H1 (cell line): ENCODE results near the gene PIGH. TPM values are rescaled to one million over a fixed set of nuclear protein-coding genes. Genes with fewer than 3 reads are reported as not detected.

Experiments used
- CTCF ChIA-PET: fragments of 300-600 bp; sonication (Branson Sonifier 250); formaldehyde crosslinking; loops from one replicate; lab custom pipeline; 2021; ENCODE audit not compliant: partially characterized antibody; lab: Charles Lee
- POLR2A ChIA-PET: fragments of 300-600 bp; sonication (Branson Sonifier 250); formaldehyde crosslinking; loops from one replicate; lab custom pipeline; 2021; ENCODE audit warnings: inconsistent platforms; ENCODE audit not compliant: partially characterized antibody; lab: Charles Lee
- DNase-seq, 2 experiments: peaks; one replicate each; pipeline versions ENCODE4 v3.0.0 to v3.0.0-alpha.2; 2010 to 2022; ENCODE audit warnings: low spot score in 2 of 2, low read depth in 1 of 2, mixed read lengths in 1 of 2
- FAIRE-seq: peaks from 2 replicates; lab custom pipeline; 2011; peaks lifted over from hg19 to GRCh38; lab: Jason Lieb, UNC
- H2AFZ ChIP-seq: 2 replicates; pipeline ENCODE4 v1.8.1; 2012; ENCODE audit warnings: low read length, inconsistent platforms
- H2AK5ac ChIP-seq: 2 replicates; pipeline ENCODE4 v1.6.1; 2013; ENCODE audit warnings: low read depth, low read length
- H2BK120ac ChIP-seq: replicated peaks from 2 replicates; pipeline ENCODE3; 2013; ENCODE audit warnings: low read depth, low read length, inconsistent platforms
- H2BK12ac ChIP-seq: 2 replicates; pipeline ENCODE4 v1.6.1; 2013; ENCODE audit warnings: low read depth, low read length
- H2BK15ac ChIP-seq: 2 replicates; pipeline ENCODE4 v1.6.1; 2013; ENCODE audit warnings: low read length
- H2BK20ac ChIP-seq: 2 replicates; pipeline ENCODE4 v1.6.1; 2013; ENCODE audit warnings: low read length
- H2BK5ac ChIP-seq: 2 replicates; pipeline ENCODE4 v1.6.1; 2013; ENCODE audit warnings: low read depth, low read length
- H3K14ac ChIP-seq: 2 replicates; pipeline ENCODE4 v1.6.1; 2013; ENCODE audit warnings: inconsistent platforms; ENCODE audit not compliant: insufficient read length
- H3K18ac ChIP-seq: 2 replicates; pipeline ENCODE4 v1.6.1; 2013; ENCODE audit warnings: low read length; ENCODE audit errors: extremely low read depth
- H3K23ac ChIP-seq: 2 replicates; pipeline ENCODE4 v1.6.1; 2013; ENCODE audit warnings: inconsistent platforms; ENCODE audit not compliant: insufficient read length
- H3K23me2 ChIP-seq: 2 replicates; pipeline ENCODE4 v1.6.1; 2013; ENCODE audit warnings: low read depth, low read length
- H3K27ac ChIP-seq: 2 replicates; pipeline ENCODE4 v1.6.1; 2011; ENCODE audit warnings: low read depth, low read length, inconsistent platforms
- H3K27me3 ChIP-seq, 4 experiments: replicated peaks in 1 of 4; 1 replicate in 1 of 4; 2 replicates in 3 of 4; pipeline versions ENCODE4 v1.6.1 to v1.8.1; 2011 to 2013; ENCODE audit warnings: low read length in 3 of 4, mild to moderate bottlenecking in 3 of 4, inconsistent platforms in 2 of 4, mixed read lengths in 2 of 4, moderate library complexity in 1 of 4; ENCODE audit not compliant: control insufficient read depth in 3 of 4, insufficient read depth in 3 of 4; ENCODE audit errors: extremely low read depth in 1 of 4
- H3K36me3 ChIP-seq, 4 experiments: 2 replicates each; pipeline versions ENCODE4 v1.6.1 to v1.8.1; 2011 to 2013; ENCODE audit warnings: mild to moderate bottlenecking in 4 of 4, low read length in 3 of 4, moderate library complexity in 2 of 4, control low read depth in 1 of 4, inconsistent platforms in 1 of 4; ENCODE audit not compliant: insufficient read depth in 4 of 4, control insufficient read depth in 2 of 4
- H3K4ac ChIP-seq: replicated peaks from 2 replicates; pipeline ENCODE3; 2013; ENCODE audit warnings: low read length, low read depth, mixed read lengths, inconsistent platforms; ENCODE audit not compliant: insufficient read length
- H3K4me1 ChIP-seq, 4 experiments: replicated peaks in 1 of 4; 1 replicate in 1 of 4; 2 replicates in 3 of 4; pipeline versions ENCODE4 v1.6.1 to v1.8.1; 2011 to 2013; ENCODE audit warnings: low read length in 3 of 4, inconsistent platforms in 2 of 4, mixed read lengths in 1 of 4; ENCODE audit not compliant: insufficient read depth in 4 of 4, control insufficient read depth in 3 of 4
- H3K4me2 ChIP-seq, 2 experiments: 2 replicates each; pipeline versions ENCODE4 v1.6.1 to v1.8.1; 2011 to 2013; ENCODE audit warnings: low read depth in 2 of 2, low read length in 2 of 2, control low read depth in 1 of 2, inconsistent platforms in 1 of 2, mild to moderate bottlenecking in 1 of 2; ENCODE audit not compliant: insufficient read depth in 1 of 2
- H3K4me3 ChIP-seq, 4 experiments: fragments of 200-600, 300-600 bp in 1 of 4; sonication (generic), shearing (Covaris generic), sonication (Bioruptor Twin) in 1 of 4; 2 replicates each; pipeline versions ENCODE4 v1.5.1 to v1.8.1; 2011 to 2016; ENCODE audit warnings: low read length in 4 of 4, low read depth in 3 of 4, control low read depth in 2 of 4, inconsistent platforms in 2 of 4, mild to moderate bottlenecking in 2 of 4, mixed read lengths in 1 of 4, moderate library complexity in 1 of 4; ENCODE audit not compliant: insufficient read depth in 2 of 4; ENCODE audit errors: extremely low read depth in 1 of 4
- H3K56ac ChIP-seq: replicated peaks from 2 replicates; pipeline ENCODE3; 2013; ENCODE audit warnings: low read depth, mild to moderate bottlenecking, mixed read lengths, low read length, inconsistent platforms; ENCODE audit not compliant: insufficient read length
- H3K79me1 ChIP-seq: 2 replicates; pipeline ENCODE4 v1.6.1; 2013; ENCODE audit warnings: low read depth, low read length, control low read depth
- H3K79me2 ChIP-seq, 2 experiments: 2 replicates each; pipeline versions ENCODE4 v1.6.1 to v1.8.1; 2012 to 2013; ENCODE audit warnings: low read length in 2 of 2, mild to moderate bottlenecking in 2 of 2, inconsistent platforms in 1 of 2; ENCODE audit not compliant: insufficient read depth in 2 of 2, control insufficient read depth in 1 of 2
- H3K9ac ChIP-seq, 4 experiments: replicated peaks in 1 of 4; 1 replicate in 1 of 4; 2 replicates in 3 of 4; pipeline versions ENCODE4 v1.6.1 to v1.8.1; 2011 to 2013; ENCODE audit warnings: low read depth in 3 of 4, low read length in 3 of 4, control low read depth in 2 of 4, mild to moderate bottlenecking in 2 of 4, moderate library complexity in 2 of 4, inconsistent platforms in 1 of 4; ENCODE audit errors: extremely low read depth in 1 of 4
- H3K9me3 ChIP-seq, 2 experiments: 2 replicates each; pipeline versions ENCODE4 v1.6.1 to v1.8.1; 2012 to 2013; ENCODE audit warnings: mild to moderate bottlenecking in 2 of 2, moderate library complexity in 2 of 2, control low read depth in 1 of 2, inconsistent platforms in 1 of 2, low read depth in 1 of 2, low read length in 1 of 2, mixed read lengths in 1 of 2; ENCODE audit not compliant: insufficient read depth in 2 of 2
- H4K20me1 ChIP-seq, 2 experiments: replicated peaks in 1 of 2; 2 replicates each; pipeline versions ENCODE3 to v1.8.1; 2011 to 2013; ENCODE audit warnings: inconsistent platforms in 2 of 2, low read length in 2 of 2, mild to moderate bottlenecking in 1 of 2; ENCODE audit not compliant: insufficient read depth in 2 of 2, control insufficient read depth in 1 of 2
- H4K5ac ChIP-seq: 2 replicates; pipeline ENCODE4 v1.6.1; 2013; ENCODE audit warnings: low read length, low read depth, mixed read lengths, inconsistent platforms; ENCODE audit not compliant: insufficient read length
- H4K8ac ChIP-seq: 2 replicates; pipeline ENCODE4 v1.8.0; 2013; ENCODE audit warnings: mild to moderate bottlenecking, moderate library complexity, low read length, inconsistent platforms; ENCODE audit not compliant: insufficient read depth; ENCODE audit errors: extremely low read depth
- H4K91ac ChIP-seq: replicated peaks from 2 replicates; pipeline ENCODE3; 2013; ENCODE audit warnings: low read length, mixed read lengths, inconsistent platforms; ENCODE audit not compliant: insufficient read length
- WGBS, 2 experiments: shearing (Covaris generic) in 1 of 2; methylation state at CpG; one replicate each; pipeline versions ENCODE4 v1.1.6 to v1.1.7; 2013 to 2015; ENCODE audit warnings: low lambda C conversion rate in 2 of 2, mixed read lengths in 2 of 2, inconsistent platforms in 1 of 2, low coverage in 1 of 2, missing lambda C conversion rate in 1 of 2; ENCODE audit not compliant: insufficient replicate concordance in 2 of 2, insufficient coverage in 1 of 2, insufficient read length in 1 of 2; ENCODE audit errors: extremely low coverage in 1 of 2, missing lambda C conversion rate in 1 of 2; 5-methylcytosine and 5-hydroxymethylcytosine counted together
- polyA plus RNA-seq, 7 experiments: library from polyadenylated mRNA; depleted of rRNA in 3 of 7; stranded (reverse) in 5 of 7; unstranded in 2 of 7; fragments of >200 nt in 5 of 7; fragments of 200-250 nt in 2 of 7; gene quantifications; 1 replicate in 5 of 7; 2 replicates in 1 of 7; 4 replicates in 1 of 7; pipeline versions ENCODE4 v1.2.1 to v1.2.3, GENCODE V29; 2011 to 2013; ENCODE audit warnings: missing spikeins in 2 of 7, mixed read lengths in 2 of 7
- total RNA-seq: library from RNA; stranded (reverse); fragmentation: NEBNext Ultra II Directional; extraction: Animal tissue kit (Norgen Biotek cat#: 25700); gene quantifications from 2 replicates; pipeline ENCODE4 v1.2.1, GENCODE V29; 2021

Gene PIGH
- total and polyA plus RNA-seq, 2 of the 8 experiments (the other 6 are each of a cell fraction or from before 2014, with no cell fraction given): 7.2 to 8.6 TPM

- no peak for DNase-seq
- Histone ChIP-seq H3K23me2 (no peaks in the 10 kb centered on the region), H3K27me3 (no peaks in the 10 kb centered on the region), H3K79me1 (no peaks in the 10 kb centered on the region), H2BK15ac (no peak overlapping the region), H2BK12ac (no peak overlapping the region), H3K4me1 (peaks cover 0 to 3% (median under 1%) of the 10 kb centered on the region in 4 experiments; a peak in 2 of 7 replicates), H3K56ac (no peak overlapping the region), H2BK5ac (no peak overlapping the region), H3K36me3 (no peaks in the 10 kb centered on the region; a peak in 1 of 8 replicates), H3K9ac (no peak overlapping the region), H3K79me2 (no peaks in the 10 kb centered on the region), H2AK5ac (no peak overlapping the region), H4K8ac (no peak overlapping the region; the same call in 1 of the 2 replicates), H2AFZ (no peak overlapping the region), H4K5ac (no peak overlapping the region), H3K23ac (no peak overlapping the region), H2BK120ac (no peak overlapping the region), H4K91ac (no peak overlapping the region), H3K18ac (no peak overlapping the region), H3K27ac (no peak overlapping the region), H2BK20ac (no peak overlapping the region), H3K4me3 (no peak overlapping the region), H3K14ac (no peak overlapping the region), H3K9me3 (no peaks in the 10 kb centered on the region), H3K4me2 (no peak overlapping the region), H3K4ac (no peak overlapping the region), H4K20me1 (no peaks in the 10 kb centered on the region)
- ChIA-PET POLR2A (interaction anchor here (1.6 to 3.7 kb wide), 3 partner anchors 10 to 15 kb away, joined by 5 to 16 read pairs (median 6); no protein-coding TSS in a partner anchor), CTCF (interaction anchor here (0.8 to 18.2 kb wide), 11 partner anchors 10 to 148 kb away, joined by 3 to 187 read pairs (median 4); no protein-coding TSS in a partner anchor)
- 93% methylated on average over 2 of the region's 2 CpGs; no CpG with 5 or more reads in 1 of the 2 experiments for WGBS, 2 experiments
- FAIRE-seq: no peak
Observed at GRCh38 chr14:67556671-67557070, 43.4 kb downstream of the PIGH start.
